Glomerular visceral epithelial cell (primary cell): ENCODE measurements around the gene SEMA5A.

Experiments
- DNase-seq: peaks from one replicate; pipeline ENCODE4 v3.0.0-alpha.2; 2016; ENCODE audit errors: extremely low spot score

The SEMA5A gene

GRCh38 chr5:9547122-9547947 lies 1.5 kb upstream of the SEMA5A start:
- DNase-seq: peak; percentile 88

DNA sequence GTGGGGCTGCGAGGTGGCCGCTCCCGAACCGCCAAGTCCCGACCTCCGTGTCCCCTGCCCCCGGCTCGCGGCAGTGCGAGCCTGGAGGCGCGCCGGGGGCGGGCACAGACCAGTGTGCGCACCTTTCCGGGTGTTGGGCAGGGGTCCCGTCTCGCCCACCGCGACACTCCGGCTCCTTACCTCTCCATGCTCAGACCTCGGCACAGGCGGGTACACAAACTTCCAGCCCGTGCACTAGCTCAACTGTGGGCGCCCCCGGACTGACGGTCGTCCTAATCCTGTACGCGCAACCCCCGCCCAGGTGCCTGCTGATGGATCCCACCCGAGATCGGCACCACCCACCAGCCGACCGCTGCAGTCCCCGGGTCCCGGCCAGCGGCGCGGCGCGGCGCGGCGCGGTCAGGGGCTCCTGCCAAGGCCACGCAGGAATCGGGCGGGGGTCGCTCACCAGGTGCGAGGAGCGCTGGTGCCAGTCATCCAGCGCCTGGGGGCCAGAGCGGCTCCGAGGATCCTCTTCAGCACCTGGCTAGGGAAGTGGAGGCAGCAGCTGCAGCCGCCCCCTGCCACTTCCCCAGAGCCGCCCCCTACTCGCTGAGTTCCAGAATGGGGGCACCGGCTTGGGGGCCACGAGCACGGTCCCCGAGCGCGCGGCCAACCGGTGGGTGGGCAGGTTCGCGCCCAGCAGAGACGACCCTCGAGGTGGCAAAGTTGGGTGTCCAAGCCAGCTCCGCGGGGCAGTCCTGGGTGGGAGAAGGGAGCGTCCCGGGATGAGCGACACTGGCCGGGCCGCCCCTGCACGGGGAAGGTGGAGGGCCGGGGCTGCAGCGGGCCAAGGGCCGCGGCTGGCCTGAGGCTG lies 511 bp downstream of the SEMA5A start:
- DNase-seq: peak; percentile 15

- DNase-seq: peak; percentile 90
Measured at GRCh38 chr5:9544502-9545135, 1.3 kb downstream of the SEMA5A start.

- DNase-seq: no peak
Measured at GRCh38 chr5:9544056-9544455, 1.8 kb downstream of the SEMA5A start.

GRCh38 chr5:9543311-9543920 lies 2.5 kb downstream of the SEMA5A start:
- DNase-seq: no peak

DNA sequence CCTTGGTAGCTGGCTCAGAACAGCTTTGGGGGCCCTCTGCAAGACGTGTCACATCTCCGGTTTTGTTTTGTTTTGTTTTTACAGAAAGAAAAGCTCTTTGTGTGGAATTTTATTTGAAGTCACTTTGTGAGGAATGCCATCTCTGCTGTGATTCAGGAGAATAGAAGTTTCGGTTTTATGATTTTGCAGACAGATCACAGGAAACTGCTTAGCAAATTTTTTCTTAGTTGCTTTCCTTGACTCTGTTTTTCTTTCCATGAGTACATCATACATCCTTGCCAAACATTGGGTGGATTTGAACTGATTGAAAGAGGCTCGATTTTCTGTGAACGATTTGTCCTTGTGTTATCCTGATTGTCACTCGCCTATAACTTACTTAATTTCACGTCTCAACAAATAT lies 5.1 kb downstream of the SEMA5A start:
- DNase-seq: no peak

DNA sequence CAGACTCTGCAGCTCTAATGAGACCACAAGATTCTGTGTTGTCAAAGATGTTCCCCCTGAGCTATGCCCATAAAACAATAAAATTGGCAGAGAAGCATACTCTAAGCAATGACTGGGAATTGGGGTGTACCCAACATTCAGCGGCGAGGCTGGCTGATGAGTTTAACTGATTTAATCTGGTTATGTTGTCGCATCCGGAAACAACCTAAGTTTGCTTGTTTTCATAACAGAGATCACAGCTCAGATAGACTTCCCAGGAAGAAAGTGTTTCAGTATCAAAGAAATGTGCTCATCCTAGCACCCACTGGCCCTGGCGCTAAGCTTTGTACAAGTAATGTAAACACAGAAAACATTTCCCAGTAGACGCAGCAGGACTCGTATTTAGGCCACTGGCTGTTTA lies 7.4 kb downstream of the SEMA5A start:
- no peak for DNase-seq

DNA sequence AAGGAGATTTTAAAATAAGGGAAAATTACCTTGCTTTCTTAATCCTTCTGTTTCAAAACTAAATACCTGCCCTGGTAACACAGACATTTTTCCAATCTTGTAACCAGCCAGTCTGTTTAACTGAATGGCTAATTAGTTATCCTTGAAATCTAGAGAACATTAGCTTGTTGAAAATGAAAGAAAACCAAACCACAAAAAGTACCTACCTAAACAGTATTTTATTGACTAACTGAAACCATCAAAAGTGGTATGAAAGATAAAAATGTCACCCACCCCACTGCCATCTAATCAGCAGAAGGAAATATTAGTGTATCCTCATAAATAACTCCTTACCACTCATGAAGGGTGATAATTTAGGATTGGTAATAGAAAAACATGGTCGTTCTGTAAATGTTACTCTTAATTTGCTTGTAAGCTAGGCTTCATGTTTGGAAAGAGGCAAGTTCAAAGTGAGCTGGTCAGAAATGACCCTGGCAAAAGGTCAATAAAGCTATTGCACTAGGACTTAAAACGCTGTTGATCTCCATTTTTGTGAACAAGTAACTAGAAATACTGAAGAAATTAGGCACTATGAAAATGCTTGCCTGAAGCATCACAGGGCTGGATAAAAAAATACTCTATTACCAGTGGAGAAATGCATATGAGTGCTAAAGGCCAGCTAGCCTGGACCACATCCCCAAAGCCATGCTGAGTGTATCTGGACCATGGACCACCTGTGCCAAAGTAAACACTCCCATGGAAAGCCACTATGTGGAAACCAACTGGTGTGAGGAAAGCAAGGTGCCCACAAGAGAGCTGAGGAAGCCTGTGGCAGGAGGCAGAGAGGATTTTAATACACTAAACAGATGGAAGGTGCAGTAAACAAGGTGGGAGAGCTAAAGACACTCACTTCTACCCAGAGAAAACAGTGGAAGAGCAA lies 8.4 kb downstream of the SEMA5A start:
- DNase-seq: no peak

GRCh38 chr5:9536717-9537116 lies 9.2 kb downstream of the SEMA5A start:
- no peak for DNase-seq

GRCh38 chr5:9534881-9535517 lies 10.9 kb downstream of the SEMA5A start:
- DNase-seq: no peak

DNA sequence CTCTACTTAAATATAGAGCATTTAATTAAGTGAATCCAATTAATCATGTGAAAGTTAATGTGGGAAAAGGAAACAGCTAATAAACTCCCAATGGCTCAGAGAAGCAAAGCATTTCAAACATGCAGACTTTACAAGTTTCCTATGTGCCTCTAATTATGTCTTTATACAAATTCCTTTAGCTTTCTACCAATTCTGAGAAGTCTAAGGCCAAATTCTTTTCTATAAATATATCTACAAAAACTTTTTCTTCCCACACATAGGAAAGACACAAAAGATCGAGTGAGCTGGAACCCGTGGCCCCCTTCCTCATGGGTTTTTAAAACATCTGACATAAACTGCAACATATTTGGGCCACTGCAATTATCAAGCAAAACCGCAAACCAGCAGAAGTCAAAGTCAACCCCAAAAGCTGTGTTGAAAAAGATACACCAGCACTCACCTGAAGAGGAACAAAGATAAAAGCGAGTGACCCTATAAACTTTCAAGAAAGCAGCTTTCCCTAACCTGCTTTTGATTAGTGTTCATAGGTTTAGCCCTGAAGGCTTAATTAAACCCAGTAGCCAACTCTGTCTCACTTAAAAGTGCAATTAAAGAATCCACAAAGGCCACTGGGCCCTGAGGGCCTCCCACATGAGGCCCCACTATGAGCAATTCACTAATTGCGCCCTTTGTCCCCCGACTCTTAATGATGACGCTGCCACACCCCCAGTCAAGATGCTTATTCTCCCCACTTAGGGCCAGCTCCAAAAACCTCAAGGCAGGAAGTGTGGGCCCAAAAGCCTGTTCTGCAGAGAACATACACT lies 12.1 kb downstream of the SEMA5A start:
- DNase-seq: no peak

DNA sequence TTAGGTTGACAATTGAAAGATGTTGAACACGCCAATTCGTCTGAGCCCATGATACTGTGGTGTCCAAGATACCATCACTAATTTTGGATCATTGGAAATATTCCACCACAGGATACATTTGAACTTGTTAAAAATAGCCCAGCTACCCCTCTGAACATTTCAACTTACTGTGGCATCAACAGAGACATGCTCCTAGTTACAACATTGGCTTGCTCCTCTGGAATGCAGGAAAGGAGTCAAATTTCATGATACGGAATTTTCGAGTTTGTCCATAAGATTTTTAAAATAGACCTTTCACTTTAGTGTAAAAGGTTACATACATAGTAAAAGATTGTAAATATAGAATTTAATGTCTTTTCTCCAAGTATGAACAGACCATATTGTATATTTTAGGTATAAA lies 12.8 kb downstream of the SEMA5A start:
- DNase-seq: no peak

DNA sequence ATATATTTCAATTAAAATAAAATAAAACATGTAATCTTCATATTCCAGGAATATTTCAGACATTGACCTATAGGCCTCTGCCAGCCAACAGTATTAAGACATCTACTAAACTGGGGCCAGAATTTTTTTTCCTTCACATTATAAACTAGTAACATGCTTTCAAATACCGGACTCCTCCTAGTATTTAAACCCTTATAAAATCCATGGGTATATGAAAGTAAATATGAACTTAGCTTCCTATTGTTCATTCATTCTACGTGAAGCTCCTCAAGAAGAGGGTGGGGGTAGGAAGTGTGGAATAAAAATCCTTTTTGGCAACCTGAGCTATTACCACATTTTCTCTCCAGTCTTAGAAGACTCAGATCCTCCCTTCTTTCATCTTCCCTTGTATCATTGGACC lies 16.4 kb downstream of the SEMA5A start:
- DNase-seq: no peak

- no peak for DNase-seq
Measured at GRCh38 chr5:9529041-9529480, 16.8 kb downstream of the SEMA5A start.

- no peak for DNase-seq
Measured at GRCh38 chr5:9524941-9525340, 20.9 kb downstream of the SEMA5A start.

GRCh38 chr5:9523090-9523823 lies 22.6 kb downstream of the SEMA5A start:
- DNase-seq: no peak

DNA sequence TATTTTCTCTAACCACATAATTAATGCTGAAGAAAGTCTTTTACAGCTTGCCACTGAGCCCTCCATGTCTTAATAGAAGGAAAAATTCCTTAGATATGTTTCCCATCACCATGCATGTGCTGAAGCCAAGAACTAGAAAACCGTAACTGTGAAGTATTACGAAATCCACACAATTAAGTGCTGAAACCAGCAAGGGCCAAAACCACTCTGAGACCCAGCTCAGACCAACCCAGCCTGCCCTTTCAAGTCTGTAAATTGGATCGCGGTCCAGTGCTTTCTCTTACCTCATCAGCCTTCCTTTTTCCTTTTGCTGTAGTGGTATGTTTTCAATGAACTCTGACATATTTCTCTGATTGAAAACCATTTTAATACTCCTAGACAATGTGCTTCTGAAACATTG lies 26.3 kb downstream of the SEMA5A start:
- peak; percentile 77 for DNase-seq

DNA sequence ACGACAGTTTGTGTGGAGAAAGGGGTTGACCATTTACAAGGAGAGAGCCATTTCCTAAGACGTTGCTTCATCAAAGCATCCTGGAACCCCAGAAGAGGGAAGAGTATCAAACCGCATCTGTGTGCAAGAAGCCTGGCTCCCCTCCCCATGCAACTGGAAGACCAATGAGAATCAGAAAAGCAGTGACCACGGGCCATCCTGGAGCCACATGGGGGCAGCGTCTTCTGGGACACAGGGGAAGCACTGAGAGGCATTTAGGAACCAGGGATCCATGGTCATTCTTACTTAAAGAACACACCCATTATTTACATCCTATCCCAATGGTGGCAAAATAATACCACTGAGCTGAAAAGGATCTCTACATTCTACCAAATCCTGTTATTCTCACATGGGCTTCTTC lies 29.3 kb downstream of the SEMA5A start:
- no peak for DNase-seq

DNA sequence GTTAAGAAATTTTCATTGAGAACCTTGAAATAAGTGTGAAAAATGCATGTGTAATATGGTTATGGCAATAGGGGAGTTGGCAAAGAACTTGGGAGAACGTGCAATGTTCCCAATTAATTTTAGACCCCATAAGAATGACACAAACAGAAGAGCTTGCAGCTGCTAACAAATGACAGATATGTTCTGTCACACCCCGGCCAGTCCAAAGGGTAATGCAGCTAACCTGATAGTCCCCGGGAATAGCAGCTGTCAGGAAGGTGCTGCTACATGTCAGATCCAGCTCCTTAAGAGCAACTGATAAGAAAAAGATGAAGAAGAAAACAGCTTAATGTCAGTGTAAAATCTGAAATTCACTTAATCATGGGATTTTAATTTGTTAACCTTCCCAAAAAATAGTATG lies 30.4 kb downstream of the SEMA5A start:
- DNase-seq: no peak
